ENCODE data around the gene RCAN2. TPM values are rescaled to one million over a fixed set of nuclear protein-coding genes. Genes with fewer than 3 reads are reported as not detected.

Gene RCAN2
- total and polyA plus RNA-seq, 2 donors (not counting 3 experiments of a cell fraction or from before 2014, with no cell fraction given): 0.07 to 0.33 TPM

GRCh38 chr6:46393940-46394337, 97.3 kb downstream of the RCAN2 start:
- no peaks in the 10 kb centered on the region for H3K79me2 ChIP-seq (ENCODE audit: control insufficient read depth, insufficient read depth, low read length)
- no TSS peak for BruUV-seq (replicated peaks)
- no peak overlapping the region for H2AFZ ChIP-seq (ENCODE audit: low read depth, low read length)
- H3K9me1 ChIP-seq (replicated peaks; ENCODE audit: control insufficient read depth, extremely low read depth, insufficient read depth, low read length): no peaks in the 10 kb centered on the region
- POLR2A ChIA-PET: no interaction called here
- no peaks in the 10 kb centered on the region for H3K4me1 ChIP-seq (ENCODE audit: control insufficient read depth, extremely low read depth, insufficient read depth, low read length)
- no peak overlapping the region for H3K27ac ChIP-seq (ENCODE audit: insufficient read depth, low read depth, low read length)
- intact Hi-C loops (cut with micrococcal nuclease): no loop called here
- H3K9ac ChIP-seq (replicated peaks; ENCODE audit: extremely low read depth, insufficient read depth, low read length): no peak overlapping the region
- no peak overlapping the region for H3K4me3 ChIP-seq (replicated peaks in 1 of 3; ENCODE audit: insufficient read depth in 1 of 3, low read depth in 1 of 3, low read length in 3 of 3)
- CTCF ChIA-PET: interaction anchor here (2.0 kb wide), 1 partner anchor 16 kb away, joined by 6 read pairs; no protein-coding TSS in a partner anchor
- no peaks in the 10 kb centered on the region for H4K20me1 ChIP-seq (replicated peaks; ENCODE audit: control insufficient read depth, extremely low read depth, insufficient read depth, low read length)
- no peaks in the 10 kb centered on the region for H3K27me3 ChIP-seq (ENCODE audit: control insufficient read depth in 2 of 2, insufficient read depth in 2 of 2, low read length in 2 of 2)
- TF ChIP-seq POLR2AphosphoS5 (IDR thresholded peaks at IDR 0.05; ENCODE audit: insufficient read depth, low read depth, low read length): no peak
- TF ChIP-seq MYC (IDR thresholded peaks at IDR 0.05; ENCODE audit: low read depth, low read length): no peak
- TF ChIP-seq EZH2 (IDR thresholded peaks at IDR 0.05; ENCODE audit: borderline replicate concordance, low read depth, low read length, severe bottlenecking): no peak
- no peak for TF ChIP-seq CTCF (IDR thresholded peaks at IDR 0.05; ENCODE audit: extremely low read depth in 1 of 2, insufficient read depth in 1 of 2, low read depth in 1 of 2, low read length in 2 of 2)
- TF ChIP-seq GATA2 (IDR thresholded peaks at IDR 0.05; ENCODE audit: insufficient read depth, insufficient read length, low read depth, low read length): no peak
- no peak for TF ChIP-seq MAX (IDR thresholded peaks at IDR 0.05; ENCODE audit: insufficient read depth, insufficient read length)
- no peak for TF ChIP-seq JUN (IDR thresholded peaks at IDR 0.05; ENCODE audit: borderline replicate concordance, insufficient read depth, insufficient read length, low read depth)
- no peak for TF ChIP-seq POLR2A (IDR thresholded peaks at IDR 0.05; ENCODE audit: low read depth, low read length)
- TF ChIP-seq FOS (IDR thresholded peaks at IDR 0.05; ENCODE audit: borderline replicate concordance, insufficient read depth, low read length): no peak
- DNase-seq (ENCODE audit: low read depth, low spot score): no peak
- no peak overlapping the region for H3K4me2 ChIP-seq (ENCODE audit: insufficient read depth, low read length)
- H3K36me3 ChIP-seq (ENCODE audit: control insufficient read depth in 2 of 2, extremely low read depth in 1 of 2, insufficient read depth in 2 of 2, low read length in 2 of 2): no peaks in the 10 kb centered on the region
- no peak for FAIRE-seq
- H3K9me3 ChIP-seq (replicated peaks; ENCODE audit: control insufficient read depth, insufficient read depth, low read length): no peaks in the 10 kb centered on the region
- dilution Hi-C loops (cut with MboI; ENCODE audit: extremely low pct_ligation_motif_present, low sequenced_read_pairs): no loop called here
